ENCODE measurements around the gene TTLL11.
A peak's percentile ranks its signal among the peaks of the same experiment; 100 is the strongest.

The TTLL11 gene

GRCh38 chr9:121939643-121940042 is 153.5 kb downstream of the TTLL11 start:
- no peak for DNase-seq (ENCODE audit: low read depth)

GRCh38 chr9:121938621-121939020 is 154.5 kb downstream of the TTLL11 start:
- DNase-seq (ENCODE audit: low read depth), result no peak

GRCh38 chr9:121937240-121937639 is 155.9 kb downstream of the TTLL11 start:
- DNase-seq (ENCODE audit: low read depth), result no peak

DNA sequence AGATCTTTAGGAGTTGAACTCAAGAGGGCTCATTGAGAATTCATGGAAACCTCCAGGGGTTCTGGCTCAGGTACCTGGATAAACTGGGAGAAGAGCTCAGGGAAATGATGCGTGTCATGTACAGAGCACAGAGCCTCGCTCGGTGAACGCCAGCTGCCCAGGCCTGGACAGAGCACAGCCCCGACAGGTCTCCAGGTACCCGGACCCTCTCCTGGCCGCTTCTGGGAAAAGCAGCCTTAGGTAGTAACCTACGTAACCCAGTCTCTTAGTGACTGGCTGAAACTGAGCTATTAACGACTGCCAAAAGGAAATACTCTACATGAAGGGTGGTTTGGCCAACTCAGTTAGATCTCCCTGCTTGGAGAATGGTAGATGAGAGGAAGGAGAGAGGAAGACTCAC is 157.4 kb downstream of the TTLL11 start:
- no peak for DNase-seq (ENCODE audit: low read depth)

DNA sequence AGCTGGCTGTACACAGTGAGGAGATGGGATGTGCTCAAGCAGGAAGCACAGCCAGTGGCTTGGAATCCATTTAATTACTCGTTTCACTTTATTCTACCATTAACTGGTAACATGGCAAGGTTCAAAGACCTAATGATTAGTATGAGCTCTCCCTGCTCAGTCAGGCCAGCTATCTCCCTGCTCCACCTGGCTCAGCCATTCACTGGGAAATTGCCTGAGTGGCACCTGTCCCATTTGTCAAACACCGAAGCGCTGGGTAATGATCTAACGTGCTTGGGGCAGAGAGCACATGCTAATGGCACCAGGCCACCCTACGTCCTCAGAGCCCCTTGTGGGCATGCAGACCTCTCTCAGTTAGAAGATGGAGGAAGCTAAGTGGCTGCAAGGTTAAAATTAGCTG is 162.2 kb downstream of the TTLL11 start:
- no peak for DNase-seq (ENCODE audit: low read depth)

DNA sequence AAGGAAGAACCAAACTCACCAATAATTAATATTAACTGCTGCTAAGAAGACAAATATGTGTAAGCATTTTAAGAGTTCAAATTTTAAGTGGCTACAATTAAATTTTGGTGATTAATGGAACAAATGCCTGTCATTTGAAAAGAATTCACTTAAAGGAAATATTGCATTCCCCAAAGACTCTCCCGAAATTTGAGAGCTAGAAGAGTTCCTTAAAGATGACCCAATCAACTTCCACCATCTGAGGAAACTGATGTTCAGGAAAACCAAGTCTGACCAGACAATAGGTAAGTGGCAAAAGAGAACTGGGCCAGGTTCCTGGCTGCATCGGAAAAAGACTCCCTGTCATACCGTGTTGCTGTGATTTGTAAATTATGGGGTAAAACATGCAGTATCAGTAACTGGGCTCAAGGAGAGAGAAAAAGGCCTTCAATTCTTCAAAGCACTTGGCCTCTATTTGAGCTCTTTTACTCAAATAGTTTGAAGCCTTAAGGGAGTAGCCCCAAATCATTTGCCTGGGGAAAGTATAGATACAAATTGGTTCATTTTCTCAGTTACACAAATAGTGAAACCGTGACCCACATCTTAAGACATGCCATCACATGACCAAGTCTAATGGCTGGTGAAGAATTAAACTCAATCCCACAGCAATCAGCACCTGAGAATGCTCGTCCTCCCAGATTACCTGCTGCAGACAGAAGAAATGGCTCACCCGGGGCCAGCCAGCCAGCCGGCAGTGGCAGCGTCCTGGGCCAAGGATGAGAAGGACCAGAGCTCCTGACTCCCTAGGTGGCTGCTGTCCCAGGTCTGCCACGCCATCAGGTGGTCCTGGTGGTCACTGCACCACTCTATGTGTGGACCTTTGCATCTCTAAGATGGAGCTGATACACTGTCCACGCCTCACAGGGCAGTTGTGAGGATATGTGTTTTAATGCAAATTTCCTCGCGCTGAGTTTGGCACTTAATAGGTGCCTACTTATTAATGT is 162.9 kb downstream of the TTLL11 start:
- no peak for DNase-seq (ENCODE audit: low read depth)

DNA sequence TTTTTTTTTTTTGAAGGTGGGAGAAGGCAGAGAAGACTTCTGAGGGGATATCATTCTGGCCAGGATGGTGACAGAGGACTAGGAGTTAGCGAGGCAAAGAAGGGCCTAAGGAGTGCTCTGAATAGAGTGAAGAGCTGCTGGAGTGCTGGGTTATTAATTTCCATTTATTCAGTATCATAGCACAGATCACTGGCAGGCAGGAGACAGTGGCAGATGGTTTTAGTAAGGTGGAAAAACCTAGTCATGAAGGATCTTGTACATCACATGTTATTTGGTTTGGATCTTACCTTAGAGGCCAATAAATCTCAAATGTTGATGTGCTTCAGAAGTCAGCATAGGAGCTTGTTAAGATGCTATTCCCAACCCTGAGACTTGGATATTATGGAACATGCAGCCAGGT is 165.5 kb downstream of the TTLL11 start:
- no peak for DNase-seq (ENCODE audit: low read depth)

GRCh38 chr9:121927081-121927480 is 166.0 kb downstream of the TTLL11 start:
- DNase-seq (ENCODE audit: low read depth), result no peak

GRCh38 chr9:121926351-121926801 is 166.7 kb downstream of the TTLL11 start:
- DNase-seq (ENCODE audit: low read depth), result no peak

- no peak for DNase-seq (ENCODE audit: low read depth)
Observed at GRCh38 chr9:121925935-121926334, 167.2 kb downstream of the TTLL11 start.

- DNase-seq (ENCODE audit: low read depth), result no peak
Observed at GRCh38 chr9:121924700-121925099, 168.4 kb downstream of the TTLL11 start.

GRCh38 chr9:121921444-121921843 is 171.7 kb downstream of the TTLL11 start:
- peak; percentile 16 for DNase-seq (ENCODE audit: low read depth)

GRCh38 chr9:121917375-121918335 is 175.5 kb downstream of the TTLL11 start:
- no peak for DNase-seq (ENCODE audit: low read depth)

GRCh38 chr9:121915304-121915625 is 177.8 kb downstream of the TTLL11 start:
- DNase-seq (ENCODE audit: low read depth), result no peak

DNA sequence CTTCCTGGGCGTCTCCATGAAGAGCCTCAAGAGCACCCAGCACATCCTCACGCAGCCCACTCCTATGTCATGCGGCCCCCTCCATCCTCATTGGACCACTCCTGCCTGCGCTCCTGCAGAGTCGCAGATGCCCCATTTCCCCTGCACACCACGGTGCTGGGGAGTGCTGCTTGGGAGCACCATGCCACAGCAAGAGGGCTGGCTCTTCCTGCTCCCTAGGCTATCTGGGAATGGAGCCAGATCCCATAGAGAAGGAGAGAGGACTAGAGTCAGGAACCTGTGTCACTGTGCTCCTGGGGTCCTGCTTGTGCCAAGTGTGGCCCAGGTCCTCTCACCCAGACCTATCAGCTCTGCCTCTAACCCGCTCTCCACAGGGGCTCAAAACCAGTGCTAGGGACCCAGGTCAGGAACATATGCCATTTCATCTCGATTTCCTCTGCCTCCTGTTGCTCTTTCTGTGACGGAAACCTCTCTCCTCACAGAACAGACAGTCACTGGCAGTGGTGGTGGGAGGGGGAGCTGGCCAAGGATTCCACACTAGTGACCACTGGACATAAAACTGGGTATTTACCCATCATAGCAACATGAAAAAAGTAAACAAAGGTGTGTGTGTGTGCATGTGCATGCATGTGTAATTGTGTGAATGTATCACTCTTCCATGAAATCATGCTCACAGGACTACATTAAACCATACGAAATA is 178.4 kb downstream of the TTLL11 start:
- no peak for DNase-seq (ENCODE audit: low read depth)

- no peak for DNase-seq (ENCODE audit: low read depth)
Observed at GRCh38 chr9:121914017-121914595, 179.0 kb downstream of the TTLL11 start.

DNA sequence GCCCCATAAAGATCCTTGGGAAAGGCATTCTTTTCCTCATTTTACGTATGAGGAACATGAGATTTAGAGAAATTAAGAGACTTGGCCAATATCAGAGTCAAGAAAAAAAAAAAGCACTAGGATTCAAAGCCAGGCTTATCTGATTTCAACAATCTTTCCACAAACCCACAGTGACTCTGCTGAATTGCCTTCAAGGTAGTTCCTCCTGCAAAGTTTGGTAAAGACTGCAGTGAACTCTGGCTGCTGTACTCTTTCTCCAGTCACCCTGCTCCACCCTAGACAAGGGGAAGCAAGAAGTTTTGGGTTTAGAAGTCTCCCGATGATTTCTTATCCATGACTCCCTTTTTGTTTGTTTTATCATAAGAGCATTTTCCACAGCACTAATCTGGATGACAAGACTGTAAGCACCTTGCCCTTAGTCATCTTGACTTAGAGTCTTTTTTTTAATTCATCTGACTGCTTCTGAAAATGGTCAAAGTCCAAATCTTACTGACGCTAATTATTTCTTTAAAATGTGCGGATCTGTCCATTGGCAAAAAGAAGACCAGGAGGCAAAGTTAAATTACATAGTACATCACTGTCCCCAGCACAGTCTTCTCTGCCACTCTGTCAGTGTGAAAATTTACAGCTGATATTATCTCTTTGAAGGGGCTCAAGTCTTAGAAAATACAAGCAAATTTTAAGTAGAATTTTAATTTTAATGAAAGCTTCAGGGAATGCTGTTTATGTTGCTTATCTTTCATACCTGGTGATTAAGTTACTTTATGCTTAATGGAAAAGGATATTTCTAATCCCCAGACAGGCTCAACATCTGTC is 180.1 kb downstream of the TTLL11 start:
- peak; percentile 46 for DNase-seq (ENCODE audit: low read depth)

- DNase-seq (ENCODE audit: low read depth), result no peak
Observed at GRCh38 chr9:121910491-121911040, 182.5 kb downstream of the TTLL11 start.

DNA sequence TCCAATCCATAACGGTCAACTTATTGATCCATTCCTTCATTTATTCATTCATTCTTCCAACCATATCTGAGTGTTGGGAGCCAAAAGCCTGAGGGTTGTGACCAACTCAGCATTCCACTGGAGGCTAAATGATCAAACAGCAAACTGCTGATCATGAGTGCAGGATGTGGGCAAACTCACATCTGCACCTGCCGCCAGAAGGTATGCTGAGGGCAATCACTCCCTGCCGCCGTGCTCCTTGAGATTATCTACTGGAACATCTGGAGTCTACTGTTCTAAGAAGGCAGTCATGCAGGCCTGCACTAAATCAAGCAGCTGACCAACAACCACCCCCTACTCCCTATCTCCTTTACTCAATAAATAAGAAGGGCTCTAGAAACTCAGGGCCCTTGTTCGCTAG is 184.0 kb downstream of the TTLL11 start:
- no peak for DNase-seq (ENCODE audit: low read depth)

DNA sequence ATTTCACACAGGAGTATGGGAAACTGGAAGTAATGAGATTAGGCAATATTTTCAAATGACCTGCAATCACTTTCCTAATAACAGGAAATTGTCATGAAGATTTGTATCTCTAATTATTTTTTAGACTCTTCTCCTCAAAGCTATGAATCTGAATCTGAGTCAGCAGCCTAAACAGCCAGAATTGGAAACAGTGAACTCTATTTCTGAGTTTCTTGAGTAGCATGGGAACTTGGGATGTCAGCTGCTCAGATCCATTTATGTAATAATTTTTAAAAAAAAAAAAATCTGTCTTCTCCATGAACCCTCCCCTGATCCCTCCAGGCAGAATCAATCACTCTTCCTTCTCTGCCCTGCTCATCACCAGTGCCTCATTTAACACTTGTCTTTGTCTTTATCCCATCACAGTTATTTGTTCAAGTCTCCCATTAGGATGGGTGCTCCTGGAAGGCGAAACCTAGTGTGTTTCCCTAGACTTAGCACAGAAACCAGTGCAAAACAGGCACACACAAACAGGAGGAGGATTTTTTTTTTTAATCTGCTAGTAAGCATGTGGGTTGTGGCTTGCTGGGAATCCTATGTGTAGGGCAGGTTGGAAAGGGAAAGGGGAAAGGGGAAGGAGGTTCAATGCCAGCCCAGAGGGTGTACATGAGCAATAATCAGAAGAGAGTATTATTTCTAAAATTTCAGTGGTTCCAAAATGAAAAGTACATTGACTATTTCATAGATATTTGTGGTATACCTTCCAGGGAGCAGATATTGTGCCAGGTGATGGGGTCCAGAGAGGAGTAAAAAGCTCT is 186.8 kb downstream of the TTLL11 start:
- DNase-seq (ENCODE audit: low read depth), result peak; percentile 43
